NCI-H2107 (cell line): ENCODE data around the gene NSG2.

Experiments
- DNase-seq: peaks from one replicate; lab custom pipeline; 2025; lab: John Stamatoyannopoulos, UW

The NSG2 gene

GRCh38 chr5:174059247-174059646 is 13.7 kb downstream of the NSG2 start:
- DNase-seq = no peak

GRCh38 chr5:174063082-174063756 is 17.7 kb downstream of the NSG2 start:
- no peak for DNase-seq

- no peak for DNase-seq
Measured at GRCh38 chr5:174064171-174064570, 18.7 kb downstream of the NSG2 start.

GRCh38 chr5:174065528-174066197 is 20.2 kb downstream of the NSG2 start:
- no peak for DNase-seq

- no peak for DNase-seq
Measured at GRCh38 chr5:174067499-174067898, 22.0 kb downstream of the NSG2 start.

GRCh38 chr5:174071484-174071883 is 26.0 kb downstream of the NSG2 start:
- no peak for DNase-seq

- DNase-seq = no peak
Measured at GRCh38 chr5:174073122-174073660, 27.7 kb downstream of the NSG2 start.

GRCh38 chr5:174074369-174074768 is 28.9 kb downstream of the NSG2 start:
- DNase-seq = no peak

- DNase-seq = no peak
Measured at GRCh38 chr5:174078416-174078815, 32.9 kb downstream of the NSG2 start.

GRCh38 chr5:174082286-174082685 is 36.8 kb downstream of the NSG2 start:
- no peak for DNase-seq

GRCh38 chr5:174083056-174083827 is 37.7 kb downstream of the NSG2 start:
- DNase-seq = no peak

GRCh38 chr5:174084691-174085154 is 39.2 kb downstream of the NSG2 start:
- DNase-seq = no peak

- DNase-seq = no peak
Measured at GRCh38 chr5:174086751-174087150, 41.2 kb downstream of the NSG2 start.

GRCh38 chr5:174087783-174088182 is 42.3 kb downstream of the NSG2 start:
- DNase-seq = no peak

GRCh38 chr5:174090129-174090528 is 44.6 kb downstream of the NSG2 start:
- DNase-seq = no peak

GRCh38 chr5:174093123-174093522 is 47.6 kb downstream of the NSG2 start:
- no peak for DNase-seq

GRCh38 chr5:174094857-174095606 is 49.5 kb downstream of the NSG2 start:
- DNase-seq = no peak

- DNase-seq = no peak
Measured at GRCh38 chr5:174096619-174097018, 51.1 kb downstream of the NSG2 start.

GRCh38 chr5:174097486-174098185 is 52.1 kb downstream of the NSG2 start:
- no peak for DNase-seq

GRCh38 chr5:174098694-174099093 is 53.2 kb downstream of the NSG2 start:
- DNase-seq = no peak

GRCh38 chr5:174100490-174100889 is 55.0 kb downstream of the NSG2 start:
- no peak for DNase-seq
